OCI-M1 (cell line): ENCODE results near the gene BTN2A1.
"Not testable (repeated sequence)": the region's sequence is repeated elsewhere in the genome, so short reads cannot be mapped to it uniquely, and the experiment has no call there.

Experiments used
- DNase-seq: peaks from one replicate; lab custom pipeline; 2025; lab: John Stamatoyannopoulos, UW

The BTN2A1 gene

GRCh38 chr6:26432627-26433201 lies 25.0 kb upstream of the BTN2A1 start:
- no peak for DNase-seq

GRCh38 chr6:26433680-26434079 lies 24.1 kb upstream of the BTN2A1 start:
- not testable (repeated sequence) for DNase-seq

GRCh38 chr6:26436018-26436417 lies 21.7 kb upstream of the BTN2A1 start:
- DNase-seq, result no peak

- no peak for DNase-seq
These were observed 20.2 kb upstream of the BTN2A1 start for GRCh38 chr6:26437550-26437949.

GRCh38 chr6:26438000-26438399 lies 19.8 kb upstream of the BTN2A1 start:
- no peak for DNase-seq

GRCh38 chr6:26439151-26440125 lies 18.3 kb upstream of the BTN2A1 start:
- DNase-seq, result peak; percentile 71

- DNase-seq, result no peak
These were observed 16.8 kb upstream of the BTN2A1 start for GRCh38 chr6:26440977-26441358.

- no peak for DNase-seq
These were observed 15.8 kb upstream of the BTN2A1 start for GRCh38 chr6:26441977-26442376.

GRCh38 chr6:26445934-26446667 lies 11.7 kb upstream of the BTN2A1 start:
- no peak for DNase-seq

GRCh38 chr6:26447257-26447656 lies 10.5 kb upstream of the BTN2A1 start:
- no peak for DNase-seq

- no peak for DNase-seq
These were observed 7.5 kb upstream of the BTN2A1 start for GRCh38 chr6:26450240-26450639.

- DNase-seq, result peak; percentile 28
These were observed 5.0 kb upstream of the BTN2A1 start for GRCh38 chr6:26452631-26453235.

GRCh38 chr6:26454631-26455030 lies 3.1 kb upstream of the BTN2A1 start:
- DNase-seq, result no peak

GRCh38 chr6:26455357-26455970 lies 2.3 kb upstream of the BTN2A1 start:
- DNase-seq, result no peak

GRCh38 chr6:26457264-26457805 lies 420 bp upstream of the BTN2A1 start:
- DNase-seq, result no peak

GRCh38 chr6:26459023-26459810 lies 1.5 kb downstream of the BTN2A1 start:
- DNase-seq, result no peak

GRCh38 chr6:26461353-26461752 lies 3.6 kb downstream of the BTN2A1 start:
- not testable (repeated sequence) for DNase-seq

GRCh38 chr6:26464014-26464413 lies 6.3 kb downstream of the BTN2A1 start:
- DNase-seq, result no peak

- no peak for DNase-seq
These were observed 6.8 kb downstream of the BTN2A1 start for GRCh38 chr6:26464416-26465131.

- no peak for DNase-seq
These were observed 8.0 kb downstream of the BTN2A1 start for GRCh38 chr6:26465776-26466175.
